Testis (tissue), 2 donors: ENCODE results near the gene STAP2.

Source experiments
- POLR2A ChIP-seq: fragments of 450-650 bp; IDR thresholded peaks from one replicate; pipeline ENCODE4 v1.6.1; 2017; ENCODE audit warnings: antibody characterized with exemption, mild to moderate bottlenecking, moderate library complexity
- TF ChIP-seq, protein P1 (sequence below), 3 experiments: fragments of 450-650 bp in 2 of 3; fragments of 200-600 bp in 1 of 3; sonication (generic) in 1 of 3; IDR thresholded peaks; one replicate each; pipeline ENCODE4 v1.5.1; 2016 to 2019; ENCODE audit warnings: antibody characterized with exemption in 3 of 3, mild to moderate bottlenecking in 2 of 3, moderate library complexity in 1 of 3

DNA sequence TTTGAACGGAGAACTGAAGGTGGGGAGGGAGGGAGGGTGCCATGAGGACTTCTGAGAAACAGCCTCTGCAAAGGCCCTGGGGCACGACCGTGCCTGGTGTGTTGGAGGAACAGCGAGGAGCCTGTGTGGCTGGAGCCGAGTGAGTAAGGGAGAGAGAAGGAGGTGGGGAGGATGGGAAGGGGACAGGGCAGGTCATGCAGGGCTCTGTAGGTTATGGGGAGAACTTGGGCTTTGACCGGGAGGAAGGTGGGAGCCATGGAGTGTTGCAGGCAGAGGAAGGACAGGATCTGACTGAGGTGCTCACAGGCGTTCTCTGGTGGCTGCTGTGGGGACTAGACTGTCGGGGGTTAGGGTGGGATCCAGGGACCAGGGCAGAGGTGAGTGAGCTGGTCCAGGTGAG lies 11.5 kb upstream of the STAP2 start:
- TF ChIP-seq, protein P1, sequence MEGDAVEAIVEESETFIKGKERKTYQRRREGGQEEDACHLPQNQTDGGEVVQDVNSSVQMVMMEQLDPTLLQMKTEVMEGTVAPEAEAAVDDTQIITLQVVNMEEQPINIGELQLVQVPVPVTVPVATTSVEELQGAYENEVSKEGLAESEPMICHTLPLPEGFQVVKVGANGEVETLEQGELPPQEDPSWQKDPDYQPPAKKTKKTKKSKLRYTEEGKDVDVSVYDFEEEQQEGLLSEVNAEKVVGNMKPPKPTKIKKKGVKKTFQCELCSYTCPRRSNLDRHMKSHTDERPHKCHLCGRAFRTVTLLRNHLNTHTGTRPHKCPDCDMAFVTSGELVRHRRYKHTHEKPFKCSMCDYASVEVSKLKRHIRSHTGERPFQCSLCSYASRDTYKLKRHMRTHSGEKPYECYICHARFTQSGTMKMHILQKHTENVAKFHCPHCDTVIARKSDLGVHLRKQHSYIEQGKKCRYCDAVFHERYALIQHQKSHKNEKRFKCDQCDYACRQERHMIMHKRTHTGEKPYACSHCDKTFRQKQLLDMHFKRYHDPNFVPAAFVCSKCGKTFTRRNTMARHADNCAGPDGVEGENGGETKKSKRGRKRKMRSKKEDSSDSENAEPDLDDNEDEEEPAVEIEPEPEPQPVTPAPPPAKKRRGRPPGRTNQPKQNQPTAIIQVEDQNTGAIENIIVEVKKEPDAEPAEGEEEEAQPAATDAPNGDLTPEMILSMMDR (IDR thresholded peaks at IDR 0.05), result no peak
- TF ChIP-seq POLR2A, result no peak
